Glutamatergic neuron (in vitro differentiated cells): ENCODE measurements around the gene OR2T2. TPM values are rescaled to one million over a fixed set of nuclear protein-coding genes. Genes with fewer than 3 reads are reported as not detected.
"Not testable (repeated sequence)": the region's sequence is repeated elsewhere in the genome, so short reads cannot be mapped to it uniquely, and the experiment has no call there.

Experiments used
- DNase-seq: peaks from one replicate; pipeline ENCODE4 v3.0.0; 2022
- H3K27ac Mint-ChIP-seq: one replicate; pipeline ENCODE4 v1.8.0; 2020; ENCODE audit warnings: mild to moderate bottlenecking, mixed read lengths, inconsistent platforms; ENCODE audit not compliant: unreplicated experiment
- H3K27me3 Mint-ChIP-seq: one replicate; pipeline ENCODE4 v1.8.0; 2020; ENCODE audit warnings: mild to moderate bottlenecking, moderate library complexity, mixed read lengths, inconsistent platforms; ENCODE audit not compliant: unreplicated experiment
- H3K36me3 Mint-ChIP-seq: one replicate; pipeline ENCODE4 v1.8.0; 2020; ENCODE audit warnings: mild to moderate bottlenecking, mixed read lengths, inconsistent platforms; ENCODE audit not compliant: unreplicated experiment
- H3K4me1 Mint-ChIP-seq: one replicate; pipeline ENCODE4 v1.8.0; 2020; ENCODE audit warnings: mild to moderate bottlenecking, low read depth, mixed read lengths, inconsistent platforms; ENCODE audit not compliant: unreplicated experiment
- H3K4me3 Mint-ChIP-seq: one replicate; pipeline ENCODE4 v1.8.0; 2020; ENCODE audit warnings: mild to moderate bottlenecking, mixed read lengths, inconsistent platforms; ENCODE audit not compliant: unreplicated experiment
- H3K9me3 Mint-ChIP-seq: one replicate; pipeline ENCODE4 v1.8.0; 2020; ENCODE audit warnings: mild to moderate bottlenecking, moderate library complexity, mixed read lengths, inconsistent platforms; ENCODE audit not compliant: unreplicated experiment
- total RNA-seq: library from RNA; stranded (reverse); fragmentation: NEBNext Ultra II Directional; extraction: Animal tissue kit (Norgen Biotek cat#: 25700); gene quantifications from one replicate; pipeline ENCODE4 v1.2.1, GENCODE V29; 2021; ENCODE audit not compliant: unreplicated experiment
- TF ChIP-seq, protein P1 (sequence below): fragments of 200-600 bp; sonication (generic); IDR thresholded peaks from one replicate; pipeline ENCODE4 v1.5.0; 2021; ENCODE audit not compliant: partially characterized antibody, unreplicated experiment

The OR2T2 gene
- total RNA-seq, 1 donor from 2014 or later: not detected

DNA sequence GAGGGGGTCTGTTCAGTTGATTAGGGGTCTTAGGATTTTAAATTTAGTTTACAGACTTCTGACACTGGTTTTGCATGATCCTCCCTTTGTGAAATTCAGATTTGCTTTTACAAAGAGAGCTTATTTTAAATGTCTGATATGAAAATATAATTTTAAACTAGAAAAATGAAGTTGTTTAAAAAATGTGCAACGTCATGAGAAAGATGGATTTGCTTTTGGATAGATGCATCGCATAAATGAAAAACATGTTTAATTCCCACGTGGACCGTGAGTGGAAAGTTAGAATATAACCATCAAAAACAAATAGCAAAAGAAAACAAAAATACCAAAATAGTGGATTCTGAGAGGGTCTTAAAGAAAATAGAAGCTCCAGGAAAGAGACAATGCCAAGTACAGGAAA is 25.7 kb downstream of the OR2T2 start:
- TF ChIP-seq, protein P1, sequence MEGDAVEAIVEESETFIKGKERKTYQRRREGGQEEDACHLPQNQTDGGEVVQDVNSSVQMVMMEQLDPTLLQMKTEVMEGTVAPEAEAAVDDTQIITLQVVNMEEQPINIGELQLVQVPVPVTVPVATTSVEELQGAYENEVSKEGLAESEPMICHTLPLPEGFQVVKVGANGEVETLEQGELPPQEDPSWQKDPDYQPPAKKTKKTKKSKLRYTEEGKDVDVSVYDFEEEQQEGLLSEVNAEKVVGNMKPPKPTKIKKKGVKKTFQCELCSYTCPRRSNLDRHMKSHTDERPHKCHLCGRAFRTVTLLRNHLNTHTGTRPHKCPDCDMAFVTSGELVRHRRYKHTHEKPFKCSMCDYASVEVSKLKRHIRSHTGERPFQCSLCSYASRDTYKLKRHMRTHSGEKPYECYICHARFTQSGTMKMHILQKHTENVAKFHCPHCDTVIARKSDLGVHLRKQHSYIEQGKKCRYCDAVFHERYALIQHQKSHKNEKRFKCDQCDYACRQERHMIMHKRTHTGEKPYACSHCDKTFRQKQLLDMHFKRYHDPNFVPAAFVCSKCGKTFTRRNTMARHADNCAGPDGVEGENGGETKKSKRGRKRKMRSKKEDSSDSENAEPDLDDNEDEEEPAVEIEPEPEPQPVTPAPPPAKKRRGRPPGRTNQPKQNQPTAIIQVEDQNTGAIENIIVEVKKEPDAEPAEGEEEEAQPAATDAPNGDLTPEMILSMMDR: no peak
- H3K9me3 Mint-ChIP-seq: no peaks in the 10 kb centered on the region

DNA sequence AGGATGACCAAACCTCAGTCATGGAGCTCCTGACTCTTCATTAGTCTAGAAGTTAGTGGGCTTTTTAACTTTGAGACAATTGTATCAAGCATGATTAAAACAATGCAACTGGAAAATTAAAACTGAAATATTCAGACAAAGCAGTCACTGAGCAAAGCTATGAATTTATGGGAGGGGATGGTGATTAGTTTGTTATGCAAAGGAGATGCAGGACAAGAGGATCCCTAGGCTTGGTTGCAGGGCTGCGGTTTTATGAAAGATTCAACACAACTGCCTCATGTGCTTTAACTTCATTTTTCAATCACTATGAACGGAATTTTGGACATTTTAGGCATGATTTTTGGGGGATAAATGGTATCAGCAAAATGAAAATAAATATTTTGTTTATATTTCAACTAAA is 26.7 kb downstream of the OR2T2 start:
- not testable (repeated sequence) for H3K4me1 Mint-ChIP-seq, H3K36me3 Mint-ChIP-seq, DNase-seq, H3K4me3 Mint-ChIP-seq, H3K27ac Mint-ChIP-seq, H3K9me3 Mint-ChIP-seq, H3K27me3 Mint-ChIP-seq

More for the DNA sequence above, 25.7 kb downstream of the OR2T2 start:
- Mint-ChIP-seq H3K4me1 (no peaks in the 10 kb centered on the region), H3K4me3 (no peak overlapping the region), H3K27me3 (peaks cover 2% of the 10 kb centered on the region), H3K36me3 (no peaks in the 10 kb centered on the region), H3K27ac (no peak overlapping the region)
- DNase-seq: no peak

GRCh38 chr1:248473051-248473450 is 27.6 kb downstream of the OR2T2 start, which contains the start of gene OR2T3:
Gene OR2T3, plus strand, starts transcription at chr1:248473351. Its CDS starts 0 bp downstream, at chr1:248473351.
- H3K36me3 Mint-ChIP-seq, H3K27me3 Mint-ChIP-seq, H3K9me3 Mint-ChIP-seq, H3K27ac Mint-ChIP-seq, DNase-seq, H3K4me3 Mint-ChIP-seq, H3K4me1 Mint-ChIP-seq: not testable (repeated sequence)

GRCh38 chr1:248475660-248476059 is 30.2 kb downstream of the OR2T2 start:
- H3K4me3 Mint-ChIP-seq, DNase-seq, H3K27me3 Mint-ChIP-seq, H3K4me1 Mint-ChIP-seq, H3K36me3 Mint-ChIP-seq, H3K9me3 Mint-ChIP-seq, H3K27ac Mint-ChIP-seq: not testable (repeated sequence)

DNA sequence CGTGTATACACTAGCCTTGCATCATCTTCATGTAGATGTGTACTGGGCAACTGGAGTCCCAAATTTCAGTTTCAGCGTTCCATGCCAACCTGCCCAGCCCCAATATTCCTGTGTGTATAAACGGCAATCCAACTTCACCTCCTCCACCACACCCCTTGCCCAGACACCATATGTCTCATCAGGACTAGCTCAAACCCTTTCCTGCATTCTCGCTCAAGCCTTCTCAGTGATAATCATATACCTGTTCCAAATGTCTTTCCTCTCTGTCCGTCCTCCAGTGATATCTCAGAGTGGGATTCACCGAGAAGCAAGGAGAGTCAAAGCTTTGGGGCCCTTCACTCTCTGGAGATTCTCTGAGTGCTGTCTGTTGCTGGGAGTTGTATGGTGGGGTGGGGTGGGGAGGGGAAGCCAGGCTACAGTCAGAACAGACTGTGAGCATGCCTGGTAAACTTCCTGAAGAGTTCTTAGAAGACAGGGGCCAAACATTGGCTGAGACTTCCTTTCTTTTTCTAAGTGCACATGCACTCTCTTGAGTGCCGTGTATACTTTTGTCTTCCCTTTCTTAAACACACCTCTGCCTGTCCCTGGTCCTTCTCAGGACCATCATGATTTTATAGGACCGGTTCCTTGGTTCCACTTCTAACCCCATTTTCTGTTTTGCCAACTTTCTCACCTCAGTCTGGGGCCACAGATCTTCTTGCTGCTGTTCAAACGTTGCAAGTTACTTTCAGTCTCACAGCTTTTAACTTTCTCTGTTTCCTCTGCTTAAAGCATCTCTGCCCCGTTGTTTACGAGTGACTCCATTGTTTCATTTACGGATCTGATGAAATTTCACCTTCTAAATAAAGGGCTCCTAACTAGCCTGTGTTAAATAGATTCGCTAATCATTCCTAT is 36.5 kb downstream of the OR2T2 start:
- H3K9me3 Mint-ChIP-seq, H3K27me3 Mint-ChIP-seq, H3K27ac Mint-ChIP-seq, H3K4me1 Mint-ChIP-seq, H3K36me3 Mint-ChIP-seq, H3K4me3 Mint-ChIP-seq, DNase-seq: not testable (repeated sequence)

DNA sequence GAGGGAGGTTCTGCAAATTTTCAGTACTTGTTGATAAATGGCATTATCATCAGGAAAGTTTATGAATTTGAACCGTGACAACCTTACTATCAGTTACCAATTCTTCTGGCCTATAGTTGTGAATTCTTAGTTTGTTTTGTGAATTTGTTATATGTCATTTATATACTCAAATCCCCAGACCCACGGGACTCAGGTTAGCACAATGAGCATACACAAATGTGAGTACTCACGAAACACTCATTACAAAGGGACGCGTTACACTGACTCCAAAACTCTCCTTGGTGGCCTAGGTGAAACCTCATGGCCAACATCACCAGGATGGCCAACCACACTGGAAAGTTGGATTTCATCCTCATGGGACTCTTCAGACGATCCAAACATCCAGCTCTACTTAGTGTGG is 42.9 kb downstream of the OR2T2 start, which contains the start of gene OR2T5:
TSS of gene OR2T5 (plus strand) at position 301 of the 400 bp plus-strand sequence. CDS start at position 301, 0 bp downstream.
- H3K36me3 Mint-ChIP-seq, H3K4me1 Mint-ChIP-seq, DNase-seq, H3K27me3 Mint-ChIP-seq, H3K9me3 Mint-ChIP-seq, H3K4me3 Mint-ChIP-seq, H3K27ac Mint-ChIP-seq: not testable (repeated sequence)

DNA sequence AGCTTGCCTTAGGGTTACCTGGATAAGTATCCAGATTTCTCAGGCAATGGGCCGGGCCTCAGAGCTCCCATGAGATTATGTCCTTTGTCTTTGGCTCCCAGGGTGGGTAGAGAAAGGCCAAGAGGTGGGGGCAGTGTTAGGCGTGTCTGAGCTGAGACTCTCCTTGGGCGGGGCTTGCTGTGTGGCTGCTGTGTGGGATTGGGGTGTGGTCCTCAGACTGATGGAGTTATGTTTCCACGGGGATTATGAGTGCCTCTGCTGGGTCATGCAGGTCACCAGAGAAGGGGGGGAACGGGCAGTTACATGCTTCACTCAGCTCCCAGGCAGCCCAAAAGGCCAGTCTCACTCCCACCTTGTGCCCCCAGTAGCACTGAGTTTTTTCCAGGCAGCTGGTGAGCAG is 51.2 kb downstream of the OR2T2 start:
- not testable (repeated sequence) for H3K27ac Mint-ChIP-seq, DNase-seq, H3K27me3 Mint-ChIP-seq, H3K36me3 Mint-ChIP-seq, H3K4me1 Mint-ChIP-seq, H3K4me3 Mint-ChIP-seq, H3K9me3 Mint-ChIP-seq

DNA sequence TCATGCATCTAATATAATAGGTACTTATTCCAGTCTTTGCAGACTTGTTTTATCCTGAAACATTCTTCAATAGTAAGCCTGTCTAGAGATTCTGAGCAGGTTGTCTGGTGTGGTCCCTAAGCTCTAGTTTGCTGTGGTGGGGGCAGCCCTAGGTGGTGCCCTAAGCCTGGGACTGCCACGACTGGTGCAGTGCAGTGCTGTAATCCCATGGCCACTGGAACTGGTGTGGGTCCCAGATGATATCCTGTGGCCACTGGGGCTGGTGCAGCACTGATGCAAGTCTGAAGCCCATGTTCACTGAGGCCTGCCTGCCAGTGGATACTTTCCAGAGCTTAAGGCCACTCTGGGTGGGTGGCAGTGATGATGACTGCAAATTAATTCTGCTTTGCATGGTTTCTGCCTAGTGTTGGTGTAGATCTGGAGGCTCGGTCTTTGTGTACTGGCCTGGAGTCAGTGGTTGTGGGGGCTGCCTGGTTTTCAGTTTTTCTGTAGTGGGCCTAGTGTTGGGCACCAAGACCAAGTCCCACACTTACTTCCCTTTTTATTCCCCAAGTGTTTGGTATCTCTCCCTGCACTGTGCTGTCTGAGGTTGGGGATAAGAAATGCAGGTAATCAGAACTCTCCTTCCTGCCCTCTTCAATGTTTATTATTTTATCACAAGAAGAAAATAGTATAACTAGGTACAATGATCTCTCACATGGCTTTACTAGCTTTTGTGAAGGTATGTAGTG is 55.0 kb downstream of the OR2T2 start:
- H3K27ac Mint-ChIP-seq, H3K27me3 Mint-ChIP-seq, H3K4me1 Mint-ChIP-seq, H3K9me3 Mint-ChIP-seq, H3K4me3 Mint-ChIP-seq, DNase-seq, H3K36me3 Mint-ChIP-seq: not testable (repeated sequence)

Other genes starting within 250 kb of the OR2T2 start
- gene OR2M3, start 248.4 kb upstream of the OR2T2 start, total RNA-seq: not detected
- gene OR2M4, start 214.2 kb upstream of the OR2T2 start, total RNA-seq: not detected
- not detected for gene OR2T33, start 167.7 kb upstream of the OR2T2 start, total RNA-seq
- not detected for gene OR2T12, start 142.2 kb upstream of the OR2T2 start, total RNA-seq
- gene OR2M7, start 121.1 kb upstream of the OR2T2 start, total RNA-seq: not detected
- not detected for gene OR14C36, start 96.9 kb upstream of the OR2T2 start, total RNA-seq
- not detected for gene OR2T4, start 84.0 kb upstream of the OR2T2 start, total RNA-seq
- gene OR2T6, start 69.9 kb upstream of the OR2T2 start, total RNA-seq: not detected
- not detected for gene OR2T1, start 42.6 kb upstream of the OR2T2 start, total RNA-seq
- not detected for gene OR2T3, start 27.7 kb downstream of the OR2T2 start, total RNA-seq
- gene OR2T5, start 43.0 kb downstream of the OR2T2 start, total RNA-seq: not detected
- gene OR2G6, start 62.4 kb downstream of the OR2T2 start, total RNA-seq: not detected
- gene OR2T29, start 117.1 kb downstream of the OR2T2 start, total RNA-seq: not detected
- not detected for gene OR2T34, start 129.1 kb downstream of the OR2T2 start, total RNA-seq
- not detected for gene OR2T10, start 152.1 kb downstream of the OR2T2 start, total RNA-seq
- gene OR2T11, start 189.5 kb downstream of the OR2T2 start, total RNA-seq: not detected
- gene OR2T35, start 199.6 kb downstream of the OR2T2 start, total RNA-seq: not detected
- not detected for gene OR2T27, start 209.9 kb downstream of the OR2T2 start, total RNA-seq